GOT3 (cell line): Measurements from ENCODE around the gene ABCA8.
"Not testable (repeated sequence)": the region's sequence is repeated elsewhere in the genome, so short reads cannot be mapped to it uniquely, and the experiment has no call there.

Experiments used
- DNase-seq: peaks from one replicate; lab custom pipeline; 2025; ENCODE audit warnings: mixed read lengths; lab: John Stamatoyannopoulos, UW

Gene ABCA8

DNA sequence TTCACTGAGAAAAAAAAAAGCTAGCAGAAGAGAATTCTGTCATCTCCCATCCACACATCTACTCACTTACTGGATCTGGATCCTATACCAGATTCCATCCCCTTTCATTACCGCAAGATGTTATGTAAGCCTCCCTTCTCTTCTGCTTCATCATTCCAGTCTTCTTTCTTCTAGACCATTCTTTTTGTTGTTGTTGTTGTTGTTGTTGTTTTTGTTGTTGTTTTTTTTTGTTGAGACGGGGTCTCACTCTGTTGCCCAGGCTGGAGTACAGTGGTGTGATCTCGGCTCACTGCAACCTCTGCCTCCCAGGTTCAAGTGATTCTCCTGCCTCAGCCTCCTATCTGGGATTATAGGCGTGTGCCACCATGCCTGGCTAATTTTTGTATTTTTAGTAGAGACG, 131.0 kb downstream of the ABCA8 start:
- not testable (repeated sequence) for DNase-seq

DNA sequence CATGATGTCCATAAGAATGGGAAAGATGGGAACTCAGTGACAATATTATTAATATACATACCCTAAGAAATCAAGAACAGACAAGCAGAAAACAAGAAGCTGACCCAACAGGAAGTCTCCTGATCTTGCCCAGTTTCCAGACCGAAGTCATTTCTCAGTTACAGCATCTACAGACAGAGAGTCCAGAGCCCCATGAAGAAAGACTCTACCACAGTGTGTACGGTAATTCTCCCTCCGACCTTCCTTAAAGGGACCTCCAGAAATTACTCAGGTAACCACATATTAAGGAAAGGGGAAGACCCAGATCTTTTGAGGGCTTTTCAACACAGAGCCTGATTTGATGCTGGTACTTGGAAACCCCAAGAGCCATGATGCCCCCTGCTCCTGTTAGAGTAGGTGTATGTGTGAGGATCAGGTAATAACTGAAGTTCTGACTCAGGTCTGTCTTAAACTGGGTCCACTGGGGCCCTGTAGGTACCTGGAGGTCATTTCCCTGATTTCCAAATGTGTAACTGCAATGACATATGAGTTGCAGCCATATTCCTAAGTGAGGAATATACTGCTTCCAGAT, 132.4 kb downstream of the ABCA8 start:
- no peak for DNase-seq

DNA sequence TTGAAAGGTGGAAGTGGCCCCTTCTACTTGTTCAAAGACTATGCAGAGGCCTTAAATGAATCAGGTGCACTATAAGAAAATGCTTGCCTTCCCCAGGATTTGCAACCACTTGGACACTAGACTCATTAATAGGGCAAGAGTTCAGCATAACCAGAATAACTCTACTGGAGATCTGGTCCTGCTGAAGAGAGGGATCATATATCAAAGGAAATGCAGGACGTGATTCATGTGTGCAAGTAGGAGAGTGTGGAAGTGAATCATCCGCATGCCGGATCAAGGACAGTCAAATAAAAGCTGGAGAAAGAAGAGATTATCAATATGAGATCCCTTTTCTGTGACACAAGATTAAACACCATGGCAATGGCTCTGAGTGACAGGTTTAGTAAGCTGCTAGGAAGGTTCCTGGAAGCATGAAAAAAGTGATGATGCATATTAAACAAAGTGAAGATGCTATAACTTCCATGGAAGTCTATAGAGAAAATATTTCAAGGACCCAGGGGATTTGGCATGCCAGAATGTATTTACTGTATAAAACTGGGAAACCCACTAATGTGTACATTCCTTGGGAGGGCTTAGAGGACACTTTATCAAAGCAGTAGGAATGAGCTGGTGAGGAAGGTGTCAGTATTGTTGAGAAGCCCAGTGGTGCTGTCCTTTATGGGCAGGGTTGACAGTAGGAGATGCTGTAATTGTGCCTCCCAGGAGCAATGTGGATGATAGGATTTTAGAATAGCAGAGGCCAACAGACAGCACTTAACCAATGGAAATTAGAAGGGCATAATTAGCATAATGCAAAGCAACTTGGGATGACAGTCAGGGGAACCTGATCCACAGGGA, 133.1 kb downstream of the ABCA8 start:
- no peak for DNase-seq

DNA sequence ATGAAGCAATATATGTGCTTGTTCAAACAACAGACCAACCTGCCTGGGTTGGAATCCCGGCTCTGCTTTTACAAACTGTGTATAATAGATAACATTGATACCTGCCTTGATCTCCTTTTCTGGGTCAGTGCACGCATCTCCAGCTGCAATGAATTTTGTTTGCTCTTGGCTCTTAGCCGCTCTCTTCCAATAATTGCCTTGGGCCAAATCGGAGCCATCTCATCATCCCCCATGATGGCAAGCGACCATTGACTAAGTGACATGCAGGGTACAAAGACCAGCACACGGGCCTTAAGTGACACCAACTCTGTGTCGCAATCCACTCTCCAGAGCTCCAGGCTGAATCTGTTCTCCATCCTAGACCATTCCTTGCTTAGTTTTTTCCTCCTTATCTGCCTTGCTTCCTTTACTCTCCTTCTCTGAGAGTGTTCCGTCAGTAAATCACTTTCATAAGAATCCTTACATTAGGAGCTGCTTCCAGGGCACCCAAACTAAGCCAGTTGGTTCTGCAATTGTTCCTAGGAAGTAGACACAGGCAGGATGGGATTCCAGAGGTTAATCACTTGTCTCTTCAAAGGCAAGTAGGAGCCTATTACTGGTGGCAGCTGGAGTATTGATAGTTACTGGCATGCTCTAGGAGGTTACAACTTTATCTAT, 134.2 kb downstream of the ABCA8 start:
- no peak for DNase-seq

DNA sequence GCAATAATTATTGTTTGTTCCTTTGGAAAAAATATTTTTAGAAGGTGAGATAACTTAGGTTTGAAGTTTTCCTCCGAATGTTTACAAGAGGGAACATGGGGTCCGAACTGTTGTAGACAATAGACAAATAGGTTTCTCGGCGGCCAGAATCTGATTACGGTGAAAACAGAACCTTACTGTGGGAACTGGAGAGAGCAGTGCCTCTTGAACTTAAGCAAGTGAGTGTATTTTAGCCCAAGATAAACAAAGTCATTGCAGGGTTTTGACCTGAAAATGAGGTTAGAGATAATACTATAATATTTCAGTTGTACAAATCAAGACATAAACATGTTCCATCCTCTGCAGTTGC, 134.7 kb downstream of the ABCA8 start:
- no peak for DNase-seq

DNA sequence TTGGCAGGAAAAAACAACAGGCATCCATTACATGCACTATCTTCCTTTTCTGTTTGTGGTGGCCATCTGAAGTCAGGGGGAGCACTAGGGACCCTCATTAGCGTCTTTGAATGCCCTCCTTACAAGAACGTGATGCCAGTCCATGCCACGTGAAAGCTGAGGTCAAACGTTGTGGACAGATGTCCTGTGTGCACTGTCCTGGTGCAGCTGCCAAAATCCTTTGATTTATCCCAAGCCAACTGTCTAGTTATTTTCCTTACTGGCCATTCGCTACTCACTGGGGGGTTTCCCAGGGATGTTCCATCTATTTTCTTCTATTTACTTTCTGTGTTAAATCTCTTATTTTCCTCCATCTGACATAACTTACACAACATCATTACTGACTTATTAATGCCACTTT, 135.7 kb downstream of the ABCA8 start:
- DNase-seq: no peak
